ENCODE data around the gene RPS6KA5. TPM values are rescaled to one million over a fixed set of nuclear protein-coding genes. Genes with fewer than 3 reads are reported as not detected.

Gene RPS6KA5
- total RNA-seq, 1 experiment from 2014 or later: 2.2 TPM

GRCh38 chr14:91092073-91092472, 31.6 kb upstream of the RPS6KA5 start:
- no peak for DNase-seq (ENCODE audit: unreplicated experiment)
- BruUV-seq (replicated peaks): no TSS peak
- TF ChIP-seq CTCF (IDR thresholded peaks at IDR 0.05; ENCODE audit: unreplicated experiment): no peak
- Mint-ChIP-seq H3K4me1 (ENCODE audit: insufficient read depth, unreplicated experiment) (peaks cover 10% of the 10 kb centered on the region), H3K4me3 (ENCODE audit: unreplicated experiment) (no peak overlapping the region), H3K27ac (ENCODE audit: low read depth, unreplicated experiment) (no peak overlapping the region), H3K27me3 (ENCODE audit: insufficient read depth, unreplicated experiment) (no peaks in the 10 kb centered on the region), H3K9me3 (ENCODE audit: unreplicated experiment) (no peaks in the 10 kb centered on the region), H3K36me3 (ENCODE audit: insufficient read depth, unreplicated experiment) (no peaks in the 10 kb centered on the region)
- ChIA-PET POLR2A (no interaction called here), CTCF (no interaction called here)
- intact Hi-C loops (cut with micrococcal nuclease): no loop called here

GRCh38 chr14:91090743-91091142, 30.3 kb upstream of the RPS6KA5 start:
- ChIA-PET CTCF (interaction anchor here (0.6 kb wide), 2 partner anchors 10 to 67 kb away, joined by 3 read pairs; no protein-coding TSS in a partner anchor), POLR2A (interaction anchor here (1.0 kb wide), 1 partner anchor 23 kb away, joined by 3 read pairs; the partner anchor contains the start of gene DGLUCY)
- Mint-ChIP-seq H3K4me1 (ENCODE audit: insufficient read depth, unreplicated experiment) (peaks cover 10% of the 10 kb centered on the region), H3K36me3 (ENCODE audit: insufficient read depth, unreplicated experiment) (no peaks in the 10 kb centered on the region), H3K4me3 (ENCODE audit: unreplicated experiment) (no peak overlapping the region), H3K9me3 (ENCODE audit: unreplicated experiment) (no peaks in the 10 kb centered on the region), H3K27me3 (ENCODE audit: insufficient read depth, unreplicated experiment) (no peaks in the 10 kb centered on the region), H3K27ac (ENCODE audit: low read depth, unreplicated experiment) (no peak overlapping the region)
- intact Hi-C loops (cut with micrococcal nuclease): no loop called here
- no TSS peak for BruUV-seq (replicated peaks)
- no peak for DNase-seq (ENCODE audit: unreplicated experiment)
- TF ChIP-seq CTCF (IDR thresholded peaks at IDR 0.05; ENCODE audit: unreplicated experiment): no peak

- Mint-ChIP-seq H3K9me3 (ENCODE audit: unreplicated experiment) (no peaks in the 10 kb centered on the region), H3K36me3 (ENCODE audit: insufficient read depth, unreplicated experiment) (no peaks in the 10 kb centered on the region), H3K27ac (ENCODE audit: low read depth, unreplicated experiment) (no peak overlapping the region)
These were observed 29.6 kb upstream of the RPS6KA5 start for GRCh38 chr14:91089958-91090535.

More at GRCh38 chr14:91089958-91090535, 29.6 kb upstream of the RPS6KA5 start:
- H3K4me3 Mint-ChIP-seq (ENCODE audit: unreplicated experiment): no peak overlapping the region
- peaks cover 10% of the 10 kb centered on the region for H3K4me1 Mint-ChIP-seq (ENCODE audit: insufficient read depth, unreplicated experiment)
- intact Hi-C loops (cut with micrococcal nuclease): no loop called here
- H3K27me3 Mint-ChIP-seq (ENCODE audit: insufficient read depth, unreplicated experiment): no peaks in the 10 kb centered on the region
- DNase-seq (ENCODE audit: unreplicated experiment): no peak
- BruUV-seq (replicated peaks): no TSS peak
- POLR2A ChIA-PET: interaction anchor here (1.0 to 4.0 kb wide), 2 partner anchors 24 to 29 kb away, joined by 3 to 23 read pairs; partner anchors contain the start of genes DGLUCY and RPS6KA5
- CTCF ChIA-PET: interaction anchor here (0.6 kb wide), 2 partner anchors 9 to 67 kb away, joined by 3 read pairs; no protein-coding TSS in a partner anchor
- TF ChIP-seq CTCF (IDR thresholded peaks at IDR 0.05; ENCODE audit: unreplicated experiment): no peak

Data from MCF 10A (cell line).